ENCODE data around the gene ZFHX3.

ZFHX3 gene

DNA sequence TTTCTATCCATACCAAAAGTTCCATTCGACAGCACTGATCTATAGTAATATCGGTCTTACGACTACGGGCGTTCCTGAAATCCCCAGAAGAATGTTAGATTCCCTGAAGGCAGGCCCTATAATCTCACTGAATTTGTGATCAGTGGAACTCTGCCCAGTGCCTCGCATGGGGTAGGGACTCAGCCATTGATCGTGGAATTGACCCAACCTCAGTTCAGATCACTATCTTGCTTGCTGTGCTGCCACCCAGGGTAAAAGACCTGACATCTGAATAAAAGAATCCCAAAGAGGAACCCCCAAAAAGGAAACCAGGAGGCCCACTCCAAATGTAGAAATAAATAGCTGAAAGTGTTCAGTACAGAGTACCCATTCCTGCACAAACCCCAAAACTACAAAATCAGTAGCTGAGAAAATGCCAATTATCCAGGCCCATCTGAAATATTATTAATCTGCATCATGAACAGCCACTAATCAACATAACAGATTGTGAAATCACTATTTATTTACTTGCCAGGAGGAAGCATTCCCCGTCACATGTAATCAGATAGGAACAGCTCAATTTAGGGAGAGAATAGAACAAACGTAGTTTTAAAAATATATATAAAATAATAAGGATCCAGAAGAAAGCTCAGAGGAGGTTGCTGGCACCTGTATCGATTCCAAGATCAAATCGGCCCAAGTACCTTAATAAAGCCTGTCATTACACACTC lies 221.9 kb downstream of the ZFHX3 start:
- Histone ChIP-seq H3K36me3 (ENCODE audit: insufficient read depth) (no peaks in the 10 kb centered on the region), H3K27ac (no peak overlapping the region), H3K27me3 (ENCODE audit: insufficient read depth, low read depth) (no peaks in the 10 kb centered on the region), H3K79me2 (ENCODE audit: insufficient read depth, low read depth) (no peaks in the 10 kb centered on the region), H3K4me3 (IDR thresholded peaks at IDR 0.05; ENCODE audit: insufficient read depth, low read depth, low read length) (no peak overlapping the region), H2AFZ (ENCODE audit: low read depth) (no peak overlapping the region), H4K20me1 (ENCODE audit: insufficient read depth) (no peaks in the 10 kb centered on the region), H3K4me1 (ENCODE audit: low read depth, poor library complexity, severe bottlenecking) (peaks cover 19% of the 10 kb centered on the region), H3K4me2 (no peak overlapping the region), H3K9ac (no peak overlapping the region)
- TF ChIP-seq, protein P1, sequence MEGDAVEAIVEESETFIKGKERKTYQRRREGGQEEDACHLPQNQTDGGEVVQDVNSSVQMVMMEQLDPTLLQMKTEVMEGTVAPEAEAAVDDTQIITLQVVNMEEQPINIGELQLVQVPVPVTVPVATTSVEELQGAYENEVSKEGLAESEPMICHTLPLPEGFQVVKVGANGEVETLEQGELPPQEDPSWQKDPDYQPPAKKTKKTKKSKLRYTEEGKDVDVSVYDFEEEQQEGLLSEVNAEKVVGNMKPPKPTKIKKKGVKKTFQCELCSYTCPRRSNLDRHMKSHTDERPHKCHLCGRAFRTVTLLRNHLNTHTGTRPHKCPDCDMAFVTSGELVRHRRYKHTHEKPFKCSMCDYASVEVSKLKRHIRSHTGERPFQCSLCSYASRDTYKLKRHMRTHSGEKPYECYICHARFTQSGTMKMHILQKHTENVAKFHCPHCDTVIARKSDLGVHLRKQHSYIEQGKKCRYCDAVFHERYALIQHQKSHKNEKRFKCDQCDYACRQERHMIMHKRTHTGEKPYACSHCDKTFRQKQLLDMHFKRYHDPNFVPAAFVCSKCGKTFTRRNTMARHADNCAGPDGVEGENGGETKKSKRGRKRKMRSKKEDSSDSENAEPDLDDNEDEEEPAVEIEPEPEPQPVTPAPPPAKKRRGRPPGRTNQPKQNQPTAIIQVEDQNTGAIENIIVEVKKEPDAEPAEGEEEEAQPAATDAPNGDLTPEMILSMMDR (conservative IDR thresholded peaks at IDR 0.05; ENCODE audit: low read depth, low read length), result no peak

DNA sequence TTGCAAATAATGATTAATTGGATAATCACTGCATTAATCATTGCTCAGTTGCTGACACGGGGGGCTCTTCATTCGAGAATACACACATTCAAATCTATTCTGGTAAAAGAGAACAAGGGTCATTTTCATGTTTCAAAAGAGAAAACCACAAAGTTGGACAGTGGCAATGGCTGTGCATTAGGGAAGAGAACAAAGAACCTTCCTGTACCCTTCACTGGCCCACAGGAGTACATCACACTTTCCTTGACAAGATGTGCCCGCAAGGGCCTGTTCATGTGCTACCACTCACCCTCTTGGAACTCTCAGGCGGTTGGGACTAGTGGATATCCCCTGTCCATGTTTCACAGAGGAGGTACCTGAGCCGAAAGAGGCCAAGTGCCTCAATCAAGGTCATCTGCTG lies 223.2 kb downstream of the ZFHX3 start:
- peaks cover 6% of the 10 kb centered on the region for H3K4me1 ChIP-seq (ENCODE audit: low read depth, poor library complexity, severe bottlenecking)
- H3K27me3 ChIP-seq (ENCODE audit: insufficient read depth, low read depth), result no peaks in the 10 kb centered on the region
- H3K9ac ChIP-seq, result no peak overlapping the region
- no peak overlapping the region for H2AFZ ChIP-seq (ENCODE audit: low read depth)
- H3K36me3 ChIP-seq (ENCODE audit: insufficient read depth), result no peaks in the 10 kb centered on the region
- no peaks in the 10 kb centered on the region for H3K79me2 ChIP-seq (ENCODE audit: insufficient read depth, low read depth)
- no peaks in the 10 kb centered on the region for H4K20me1 ChIP-seq (ENCODE audit: insufficient read depth)
- H3K4me3 ChIP-seq (IDR thresholded peaks at IDR 0.05; ENCODE audit: insufficient read depth, low read depth, low read length), result no peak overlapping the region
- no peak overlapping the region for H3K27ac ChIP-seq
- no peak overlapping the region for H3K4me2 ChIP-seq
- TF ChIP-seq, protein P1 (conservative IDR thresholded peaks at IDR 0.05; ENCODE audit: low read depth, low read length), result no peak

DNA sequence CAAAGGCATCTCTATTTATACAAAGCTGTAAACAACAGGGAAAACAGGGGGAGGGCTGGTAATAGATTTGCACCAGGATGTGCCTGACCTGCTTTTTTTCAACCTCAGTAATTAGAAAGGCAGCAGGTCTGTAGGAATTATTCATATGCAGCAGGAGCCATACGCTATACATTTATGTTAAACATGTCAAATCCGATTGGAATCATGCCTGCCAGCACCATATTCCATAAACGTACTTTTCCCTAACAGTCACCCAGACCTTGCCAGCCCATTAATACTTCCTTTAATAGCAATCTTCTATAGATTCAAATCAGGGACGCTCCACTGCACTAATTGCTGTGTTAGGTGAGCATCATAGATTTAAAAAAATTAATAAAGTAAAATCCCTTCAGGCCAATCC lies 223.9 kb downstream of the ZFHX3 start:
- no peaks in the 10 kb centered on the region for H3K4me1 ChIP-seq (ENCODE audit: low read depth, poor library complexity, severe bottlenecking)
- H3K4me3 ChIP-seq (IDR thresholded peaks at IDR 0.05; ENCODE audit: insufficient read depth, low read depth, low read length), result no peak overlapping the region
- H3K27me3 ChIP-seq (ENCODE audit: insufficient read depth, low read depth), result no peaks in the 10 kb centered on the region
- no peaks in the 10 kb centered on the region for H3K36me3 ChIP-seq (ENCODE audit: insufficient read depth)
- H3K9ac ChIP-seq, result no peak overlapping the region
- TF ChIP-seq, protein P1 (conservative IDR thresholded peaks at IDR 0.05; ENCODE audit: low read depth, low read length), result no peak
- no peaks in the 10 kb centered on the region for H3K79me2 ChIP-seq (ENCODE audit: insufficient read depth, low read depth)
- no peaks in the 10 kb centered on the region for H4K20me1 ChIP-seq (ENCODE audit: insufficient read depth)
- H3K27ac ChIP-seq, result no peak overlapping the region
- no peak overlapping the region for H2AFZ ChIP-seq (ENCODE audit: low read depth)
- H3K4me2 ChIP-seq, result no peak overlapping the region

DNA sequence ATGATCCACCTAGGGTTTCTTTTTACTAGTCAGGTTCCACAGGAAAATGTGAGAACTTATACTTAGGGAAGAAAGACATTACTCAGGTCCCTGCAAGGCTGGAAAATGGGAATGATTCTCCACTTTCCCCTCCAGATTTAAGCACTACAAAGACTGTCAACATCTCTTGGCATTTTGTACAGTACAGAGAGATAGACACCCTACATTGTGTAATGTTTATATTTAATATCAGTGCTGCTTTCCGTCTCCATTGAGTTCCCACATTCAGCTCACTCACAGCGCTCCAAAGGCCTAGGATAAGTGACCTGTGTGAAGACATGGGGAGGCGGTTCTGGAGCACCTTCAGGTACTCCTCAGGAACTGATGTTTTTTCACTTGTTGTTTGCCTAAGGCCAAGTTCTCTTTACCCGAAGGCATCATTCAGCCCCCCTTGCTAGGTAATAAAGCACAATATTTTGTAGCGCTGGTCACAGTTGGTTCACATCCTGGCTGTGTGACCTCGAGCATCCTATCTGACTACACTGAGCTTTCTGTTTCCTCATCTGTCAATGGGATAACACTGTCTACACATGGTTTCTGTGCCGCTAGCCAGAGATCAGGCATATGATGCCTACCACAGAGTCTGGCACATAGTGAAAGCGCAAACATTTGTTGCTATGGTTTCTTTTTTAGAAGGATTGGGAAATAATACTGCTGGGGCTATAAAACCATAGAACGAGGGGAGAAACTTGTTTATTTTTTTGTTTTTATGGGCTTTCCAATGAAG lies 226.6 kb downstream of the ZFHX3 start:
- H3K27me3 ChIP-seq (ENCODE audit: insufficient read depth, low read depth), result no peaks in the 10 kb centered on the region
- no peaks in the 10 kb centered on the region for H3K4me1 ChIP-seq (ENCODE audit: low read depth, poor library complexity, severe bottlenecking)
- H3K9ac ChIP-seq, result no peak overlapping the region
- H3K79me2 ChIP-seq (ENCODE audit: insufficient read depth, low read depth), result no peaks in the 10 kb centered on the region
- no peak overlapping the region for H3K4me2 ChIP-seq
- H3K36me3 ChIP-seq (ENCODE audit: insufficient read depth), result no peaks in the 10 kb centered on the region
- no peak overlapping the region for H3K27ac ChIP-seq
- H2AFZ ChIP-seq (ENCODE audit: low read depth), result no peak overlapping the region
- TF ChIP-seq, protein P1 (conservative IDR thresholded peaks at IDR 0.05; ENCODE audit: low read depth, low read length), result no peak
- H3K4me3 ChIP-seq (IDR thresholded peaks at IDR 0.05; ENCODE audit: insufficient read depth, low read depth, low read length), result no peak overlapping the region
- no peaks in the 10 kb centered on the region for H4K20me1 ChIP-seq (ENCODE audit: insufficient read depth)
